GM10847 (cell line): ENCODE data around the gene KDELR3.

Experiments used
- POLR2A ChIP-seq: IDR thresholded peaks from 2 replicates; pipeline ENCODE4 v1.6.1; 2011; ENCODE audit not compliant: insufficient read length; ENCODE audit errors: extremely low read depth

Gene KDELR3

GRCh38 chr22:38467904-38468442 is at the start of gene KDELR3:
TSS of gene KDELR3 (plus strand) at chr22:38468096. CDS start at chr22:38468234, 138 bp downstream.
- TF ChIP-seq POLR2A, result no peak

GRCh38 chr22:38418589-38418988 is 49.3 kb upstream of the KDELR3 start:
- no peak for TF ChIP-seq POLR2A

GRCh38 chr22:38419121-38419857 is 48.6 kb upstream of the KDELR3 start:
- TF ChIP-seq POLR2A, result no peak

- no peak for TF ChIP-seq POLR2A
These were observed 48.1 kb upstream of the KDELR3 start for GRCh38 chr22:38419858-38420160.

- TF ChIP-seq POLR2A, result no peak
These were observed 47.2 kb upstream of the KDELR3 start for GRCh38 chr22:38420734-38421133.

- TF ChIP-seq POLR2A, result no peak
These were observed 45.0 kb upstream of the KDELR3 start for GRCh38 chr22:38422611-38423511.

- TF ChIP-seq POLR2A, result no peak
These were observed 44.1 kb upstream of the KDELR3 start for GRCh38 chr22:38423512-38424503.

GRCh38 chr22:38424525-38425080 is 43.3 kb upstream of the KDELR3 start:
- no peak for TF ChIP-seq POLR2A

GRCh38 chr22:38426628-38427027 is 41.3 kb upstream of the KDELR3 start:
- TF ChIP-seq POLR2A, result no peak

- TF ChIP-seq POLR2A, result no peak
These were observed 40.4 kb upstream of the KDELR3 start for GRCh38 chr22:38427465-38427864.

- TF ChIP-seq POLR2A, result no peak
These were observed 40.0 kb upstream of the KDELR3 start for GRCh38 chr22:38427940-38428339.

GRCh38 chr22:38428714-38429113 is 39.2 kb upstream of the KDELR3 start:
- TF ChIP-seq POLR2A, result no peak

- TF ChIP-seq POLR2A, result no peak
These were observed 38.3 kb upstream of the KDELR3 start for GRCh38 chr22:38429499-38430068.

- no peak for TF ChIP-seq POLR2A
These were observed 36.5 kb upstream of the KDELR3 start for GRCh38 chr22:38431266-38432010.

GRCh38 chr22:38432264-38432663 is 35.6 kb upstream of the KDELR3 start:
- TF ChIP-seq POLR2A, result no peak
